WTC11 (cell line): ENCODE data around the gene KIAA1328. TPM values are rescaled to one million over a fixed set of nuclear protein-coding genes. Genes with fewer than 3 reads are reported as not detected.

ENCODE experiments used
- ATAC-seq: fragments of 200-7000 bp; cut with Tn5 transposase; 2 replicates; pipeline ENCODE4 v1.10.0; 2021; ENCODE audit warnings: mild to moderate bottlenecking, moderate library complexity
- CTCF ChIA-PET: fragments of 300-600 bp; sonication (Branson Sonifier 250); formaldehyde crosslinking; loops from one replicate; lab custom pipeline; 2021; ENCODE audit warnings: antibody characterized with exemption; lab: Charles Lee
- POLR2A ChIA-PET: fragments of 350-600 bp; sonication (Branson Sonifier 250); formaldehyde crosslinking; loops from one replicate; lab custom pipeline; 2021; ENCODE audit warnings: antibody characterized with exemption; lab: Charles Lee
- DNase-seq: peaks from one replicate; pipeline ENCODE4 v3.0.0; 2021; ENCODE audit warnings: low spot score
- H3K27ac Mint-ChIP-seq: 2 replicates; pipeline ENCODE4 v1.8.0; 2021; ENCODE audit warnings: mixed read lengths
- H3K27me3 Mint-ChIP-seq: 2 replicates; pipeline ENCODE4 v1.8.0; 2021; ENCODE audit warnings: low read depth, mild to moderate bottlenecking, moderate library complexity, mixed read lengths
- H3K36me3 Mint-ChIP-seq: 2 replicates; pipeline ENCODE4 v1.8.0; 2021; ENCODE audit warnings: mixed read lengths
- H3K4me1 Mint-ChIP-seq: 2 replicates; pipeline ENCODE4 v1.8.0; 2022; ENCODE audit warnings: mixed read lengths
- H3K4me3 Mint-ChIP-seq: 2 replicates; pipeline ENCODE4 v1.8.0; 2021; ENCODE audit warnings: mild to moderate bottlenecking, moderate library complexity, mixed read lengths
- H3K9me3 Mint-ChIP-seq: 2 replicates; pipeline ENCODE4 v1.8.0; 2021; ENCODE audit warnings: mixed read lengths
- CREM ChIP-seq: sonication (generic); formaldehyde crosslinking; IDR thresholded peaks from 2 replicates; pipeline ENCODE4 v1.8.1; 2022; ENCODE audit warnings: mild to moderate bottlenecking, missing genetic modification reagents, moderate library complexity
- E2F1 ChIP-seq: sonication (generic); formaldehyde crosslinking; IDR thresholded peaks from 2 replicates; pipeline ENCODE4 v1.8.0; 2022; ENCODE audit warnings: mild to moderate bottlenecking, missing genetic modification reagents
- EMX1 ChIP-seq: fragments of 250-450 bp; sonication (Bioruptor Pico); IDR thresholded peaks from 2 replicates; pipeline ENCODE4 v1.8.0; 2021; ENCODE audit warnings: mild to moderate bottlenecking
- ETV6 ChIP-seq: sonication (generic); formaldehyde crosslinking; IDR thresholded peaks from 2 replicates; pipeline ENCODE4 v1.8.1; 2022; ENCODE audit warnings: mild to moderate bottlenecking, missing genetic modification reagents
- GTF2I ChIP-seq: fragments of 250-450 bp; sonication (Bioruptor Pico); conservative IDR thresholded peaks from 2 replicates; pipeline ENCODE4 v1.4.0; 2021; ENCODE audit warnings: mild to moderate bottlenecking
- HMGA2 ChIP-seq: fragments of 250-450 bp; sonication (Bioruptor Pico); IDR thresholded peaks from 2 replicates; pipeline ENCODE4 v1.4.0; 2021; ENCODE audit warnings: mild to moderate bottlenecking, moderate library complexity
- HMGXB4 ChIP-seq: sonication (generic); formaldehyde crosslinking; IDR thresholded peaks from 2 replicates; pipeline ENCODE4 v1.8.1; 2023; ENCODE audit warnings: mild to moderate bottlenecking, moderate library complexity, missing genetic modification reagents
- JUN ChIP-seq: sonication (generic); formaldehyde crosslinking; IDR thresholded peaks from 2 replicates; pipeline ENCODE4 v1.8.0; 2023; ENCODE audit warnings: mild to moderate bottlenecking, missing genetic modification reagents
- KAT7 ChIP-seq: sonication (generic); formaldehyde crosslinking; IDR thresholded peaks from 2 replicates; pipeline ENCODE4 v1.8.1; 2023; ENCODE audit warnings: missing genetic modification reagents, mild to moderate bottlenecking, borderline replicate concordance
- NFATC4 ChIP-seq: fragments of 250-450 bp; sonication (Bioruptor Pico); IDR thresholded peaks from 2 replicates; pipeline ENCODE4 v1.9.0; 2021; ENCODE audit warnings: mild to moderate bottlenecking
- PRDM15 ChIP-seq: sonication (generic); formaldehyde crosslinking; IDR thresholded peaks from 2 replicates; pipeline ENCODE4 v1.8.0; 2022; ENCODE audit warnings: missing genetic modification reagents
- SMAD3 ChIP-seq: sonication (generic); formaldehyde crosslinking; IDR thresholded peaks from 2 replicates; pipeline ENCODE4 v1.8.0; 2022; ENCODE audit warnings: missing genetic modification reagents, mild to moderate bottlenecking, borderline replicate concordance
- SOX15 ChIP-seq: fragments of 250-450 bp; sonication (Bioruptor Pico); IDR thresholded peaks from 2 replicates; pipeline ENCODE4 v1.9.0; 2021; ENCODE audit warnings: mild to moderate bottlenecking
- SP1 ChIP-seq: sonication (generic); formaldehyde crosslinking; conservative IDR thresholded peaks from 2 replicates; pipeline ENCODE4 v1.8.1; 2022; ENCODE audit warnings: missing genetic modification reagents
- TEAD4 ChIP-seq: sonication (generic); formaldehyde crosslinking; IDR thresholded peaks from 2 replicates; pipeline ENCODE4 v1.8.0; 2022; ENCODE audit warnings: mild to moderate bottlenecking, missing genetic modification reagents
- ZNF219 ChIP-seq: sonication (generic); formaldehyde crosslinking; IDR thresholded peaks from 2 replicates; pipeline ENCODE4 v1.8.0; 2023; ENCODE audit warnings: missing genetic modification reagents, mild to moderate bottlenecking, borderline replicate concordance
- ZNF416 ChIP-seq: fragments of 250-450 bp; sonication (Bioruptor Pico); IDR thresholded peaks from 2 replicates; pipeline ENCODE4 v1.9.0; 2021; ENCODE audit warnings: mild to moderate bottlenecking, inconsistent platforms
- ZNF512 ChIP-seq: sonication (generic); formaldehyde crosslinking; IDR thresholded peaks from 2 replicates; pipeline ENCODE4 v1.8.1; 2022; ENCODE audit warnings: missing genetic modification reagents, borderline replicate concordance
- ZNF671 ChIP-seq: fragments of 250-450 bp; sonication (Bioruptor Pico); IDR thresholded peaks from 2 replicates; pipeline ENCODE4 v1.8.0; 2021; ENCODE audit warnings: mild to moderate bottlenecking
- total RNA-seq: library from RNA; stranded (reverse); gene quantifications from 3 replicates; pipeline ENCODE4 v1.2.3, GENCODE V29; 2021
- TF ChIP-seq, protein P1 (sequence below): sonication (generic); formaldehyde crosslinking; IDR thresholded peaks from 2 replicates; pipeline ENCODE4 v1.8.0; 2022; ENCODE audit warnings: mild to moderate bottlenecking, missing genetic modification reagents
- TF ChIP-seq, protein P2 (sequence below): sonication (generic); formaldehyde crosslinking; IDR thresholded peaks from 2 replicates; pipeline ENCODE4 v1.8.1; 2023; ENCODE audit warnings: mild to moderate bottlenecking, missing genetic modification reagents, moderate library complexity
- TF ChIP-seq, protein P3 (sequence below): fragments of 250-450 bp; sonication (Bioruptor Pico); IDR thresholded peaks from 2 replicates; pipeline ENCODE4 v1.8.0; 2021; ENCODE audit warnings: mild to moderate bottlenecking

The KIAA1328 gene
- total RNA-seq, 1 experiment from 2014 or later, result 4.8 TPM

GRCh38 chr18:36950960-36951359 is 122.0 kb downstream of the KIAA1328 start (continued):
- TF ChIP-seq E2F1 (CRISPR knock-in tag), result no peak

- H3K27me3 Mint-ChIP-seq, result no peaks in the 10 kb centered on the region
- no peaks in the 10 kb centered on the region for H3K36me3 Mint-ChIP-seq
- POLR2A ChIA-PET, result no interaction called here
- no peak for DNase-seq
- CTCF ChIA-PET, result no interaction called here
- H3K4me1 Mint-ChIP-seq, result peaks cover 6% of the 10 kb centered on the region
- no peak overlapping the region for H3K4me3 Mint-ChIP-seq
- TF ChIP-seq, protein P1, sequence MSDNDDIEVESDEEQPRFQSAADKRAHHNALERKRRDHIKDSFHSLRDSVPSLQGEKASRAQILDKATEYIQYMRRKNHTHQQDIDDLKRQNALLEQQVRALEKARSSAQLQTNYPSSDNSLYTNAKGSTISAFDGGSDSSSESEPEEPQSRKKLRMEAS, result no peak
- TF ChIP-seq HMGA2, result peak; percentile 94; the same call in 1 of the 2 replicates
- TF ChIP-seq, all 79 proteins: peak for 1
- Mint-ChIP-seq H3K9me3 (peaks cover 4% of the 10 kb centered on the region; the same call in 1 of the 2 replicates), H3K27ac (no peak overlapping the region)
- ATAC-seq, result no peak
These were observed 124.1 kb downstream of the KIAA1328 start for GRCh38 chr18:36953047-36953446.

DNA sequence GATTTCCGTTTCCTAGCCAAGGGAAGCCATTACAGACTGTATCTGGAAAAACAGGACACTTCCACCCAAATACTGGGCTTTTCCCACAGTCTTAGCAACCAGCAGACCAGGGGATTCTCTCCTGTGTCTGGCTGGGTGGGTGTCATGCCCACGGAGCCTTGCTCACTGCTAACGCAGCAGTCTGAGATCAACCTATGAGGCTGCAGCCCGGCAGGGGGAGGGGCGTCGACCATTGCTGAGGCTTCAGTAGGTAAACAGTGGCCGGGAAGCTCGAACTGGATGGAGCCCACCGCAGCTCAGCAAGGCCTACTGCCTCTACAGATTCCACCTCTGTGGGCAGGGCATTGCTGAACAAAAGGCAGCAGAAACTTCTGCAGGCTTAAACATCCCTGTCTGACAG is 131.1 kb downstream of the KIAA1328 start:
- CTCF ChIA-PET, result no interaction called here
- peak; percentile 39 for ATAC-seq
- TF ChIP-seq, protein P2, sequence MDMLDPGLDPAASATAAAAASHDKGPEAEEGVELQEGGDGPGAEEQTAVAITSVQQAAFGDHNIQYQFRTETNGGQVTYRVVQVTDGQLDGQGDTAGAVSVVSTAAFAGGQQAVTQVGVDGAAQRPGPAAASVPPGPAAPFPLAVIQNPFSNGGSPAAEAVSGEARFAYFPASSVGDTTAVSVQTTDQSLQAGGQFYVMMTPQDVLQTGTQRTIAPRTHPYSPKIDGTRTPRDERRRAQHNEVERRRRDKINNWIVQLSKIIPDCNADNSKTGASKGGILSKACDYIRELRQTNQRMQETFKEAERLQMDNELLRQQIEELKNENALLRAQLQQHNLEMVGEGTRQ (CRISPR knock-in tag), result no peak
- TF ChIP-seq KAT7 (CRISPR knock-in tag) (no peak), ZNF416 (CRISPR knock-in tag) (no peak), EMX1 (no peak), NFATC4 (CRISPR knock-in tag) (no peak), SP1 (CRISPR knock-in tag) (no peak), ZNF512 (CRISPR knock-in tag) (no peak)
- TF ChIP-seq, all 79 proteins: peak for 0
- Mint-ChIP-seq H3K27me3 (no peaks in the 10 kb centered on the region), H3K4me3 (no peak overlapping the region), H3K4me1 (peaks cover 11% of the 10 kb centered on the region), H3K36me3 (peaks cover 27% of the 10 kb centered on the region), H3K9me3 (peaks cover 25% of the 10 kb centered on the region), H3K27ac (no peak overlapping the region)
- POLR2A ChIA-PET, result no interaction called here
- no peak for DNase-seq

DNA sequence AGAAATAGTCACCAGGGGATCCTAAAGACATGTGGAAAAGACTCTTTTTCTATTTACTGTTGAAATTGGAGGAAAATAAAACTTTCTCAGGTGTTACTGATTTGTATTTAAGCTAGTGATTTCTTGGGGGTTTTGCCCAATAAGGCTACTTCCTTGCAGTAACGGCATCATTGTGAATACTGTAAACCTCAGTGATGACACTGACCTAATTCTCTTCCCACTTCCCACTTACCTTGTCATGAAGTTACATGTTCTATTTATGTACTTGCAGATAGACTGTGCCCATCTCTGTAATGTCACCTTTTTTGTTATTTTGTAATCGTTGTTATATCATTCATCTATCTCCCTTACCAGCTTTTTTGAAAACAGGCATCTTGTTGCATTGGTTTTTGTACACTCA is 134.5 kb downstream of the KIAA1328 start:
- no peak overlapping the region for H3K27ac Mint-ChIP-seq
- CTCF ChIA-PET, result no interaction called here
- POLR2A ChIA-PET, result no interaction called here
- no peak overlapping the region for H3K4me3 Mint-ChIP-seq
- H3K36me3 Mint-ChIP-seq, result peaks cover 46% of the 10 kb centered on the region
- peaks cover 4% of the 10 kb centered on the region; the same call in 1 of the 2 replicates for H3K27me3 Mint-ChIP-seq
- ATAC-seq (no peak), DNase-seq (no peak)
- H3K9me3 Mint-ChIP-seq, result peaks cover 41% of the 10 kb centered on the region
- peaks cover 11% of the 10 kb centered on the region for H3K4me1 Mint-ChIP-seq
- TF ChIP-seq ZNF219 (CRISPR knock-in tag) (no peak), CREM (no peak), ETV6 (CRISPR knock-in tag) (no peak), SMAD3 (CRISPR knock-in tag) (no peak), SOX15 (CRISPR knock-in tag) (no peak), GTF2I (CRISPR knock-in tag) (no peak), ZNF671 (no peak), HMGXB4 (CRISPR knock-in tag) (no peak), TEAD4 (CRISPR knock-in tag) (no peak), JUN (no peak), PRDM15 (CRISPR knock-in tag) (no peak)
- TF ChIP-seq, protein P1, result no peak
- TF ChIP-seq, protein P3, sequence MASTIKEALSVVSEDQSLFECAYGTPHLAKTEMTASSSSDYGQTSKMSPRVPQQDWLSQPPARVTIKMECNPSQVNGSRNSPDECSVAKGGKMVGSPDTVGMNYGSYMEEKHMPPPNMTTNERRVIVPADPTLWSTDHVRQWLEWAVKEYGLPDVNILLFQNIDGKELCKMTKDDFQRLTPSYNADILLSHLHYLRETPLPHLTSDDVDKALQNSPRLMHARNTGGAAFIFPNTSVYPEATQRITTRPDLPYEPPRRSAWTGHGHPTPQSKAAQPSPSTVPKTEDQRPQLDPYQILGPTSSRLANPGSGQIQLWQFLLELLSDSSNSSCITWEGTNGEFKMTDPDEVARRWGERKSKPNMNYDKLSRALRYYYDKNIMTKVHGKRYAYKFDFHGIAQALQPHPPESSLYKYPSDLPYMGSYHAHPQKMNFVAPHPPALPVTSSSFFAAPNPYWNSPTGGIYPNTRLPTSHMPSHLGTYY (CRISPR knock-in tag), result no peak
